NCI-H1092 treated with DMSO at 0.1 percent for 48 hours (cell line): ENCODE data around the gene UBE3D.
"Not testable (repeated sequence)": the region's sequence is repeated elsewhere in the genome, so short reads cannot be mapped to it uniquely, and the experiment has no call there.

Experiments
- DNase-seq: peaks from one replicate; lab custom pipeline; 2025; lab: John Stamatoyannopoulos, UW

UBE3D gene

GRCh38 chr6:82870582-82871172 lies 195.0 kb downstream of the UBE3D start:
- DNase-seq, result no peak

DNA sequence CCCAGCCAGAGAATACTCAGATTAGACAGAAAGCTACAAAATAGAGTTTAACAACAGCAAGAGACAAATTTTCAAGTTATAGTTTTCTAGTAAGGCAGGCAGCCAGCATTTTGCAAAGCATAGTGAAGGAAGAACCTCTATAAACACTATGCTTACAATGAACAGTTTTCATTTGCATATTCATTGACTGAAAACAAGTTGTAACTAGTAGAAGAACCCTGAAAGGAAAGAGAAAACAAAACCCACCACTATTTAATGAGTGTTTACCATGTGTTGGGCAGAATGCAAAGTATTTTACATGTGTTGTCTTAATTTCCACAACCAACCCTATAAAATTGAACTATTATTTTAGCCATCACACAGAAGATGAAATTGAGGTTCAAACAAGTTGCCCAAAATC lies 196.1 kb downstream of the UBE3D start:
- no peak for DNase-seq

DNA sequence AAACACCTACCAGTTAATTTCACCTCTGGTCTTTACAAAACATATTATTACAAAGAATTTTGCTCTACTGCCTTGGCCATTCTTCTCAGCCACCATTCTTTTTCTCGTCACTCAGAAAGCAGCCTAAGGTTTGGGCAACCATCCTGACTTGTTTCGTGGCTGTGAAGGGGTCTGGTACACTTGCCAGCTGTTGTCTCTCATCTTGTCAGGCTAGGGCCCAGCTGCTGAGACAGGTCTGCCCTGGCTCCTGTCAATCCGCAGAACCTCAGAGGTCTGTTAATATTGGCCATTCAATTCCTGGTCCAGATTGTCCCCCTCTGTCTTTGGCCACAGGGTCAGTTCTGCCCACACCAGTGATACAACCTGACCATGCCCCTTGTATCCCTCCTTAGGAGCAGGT lies 197.7 kb downstream of the UBE3D start:
- no peak for DNase-seq

DNA sequence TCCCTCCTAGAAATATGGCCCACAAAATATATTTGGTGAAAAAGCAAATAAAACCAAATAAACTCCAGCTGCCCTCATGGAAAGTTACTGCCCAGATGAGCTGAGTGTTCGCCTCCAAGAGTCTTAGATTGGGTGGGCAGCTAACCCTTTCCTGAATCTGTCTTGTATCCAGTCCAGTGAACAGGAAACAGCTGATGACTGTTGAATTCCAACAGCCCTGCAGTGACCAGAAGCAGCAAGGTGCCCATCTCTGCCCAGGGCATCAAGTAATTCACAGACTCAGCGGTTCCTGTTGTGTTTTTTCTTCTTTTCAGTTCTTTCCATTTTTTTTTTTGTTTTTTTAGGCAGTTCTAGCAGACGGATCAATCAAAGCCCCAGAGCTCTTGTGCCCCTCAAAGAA lies 199.2 kb downstream of the UBE3D start:
- no peak for DNase-seq

- DNase-seq, result no peak
These were observed 200.2 kb downstream of the UBE3D start for GRCh38 chr6:82865461-82865860.

DNA sequence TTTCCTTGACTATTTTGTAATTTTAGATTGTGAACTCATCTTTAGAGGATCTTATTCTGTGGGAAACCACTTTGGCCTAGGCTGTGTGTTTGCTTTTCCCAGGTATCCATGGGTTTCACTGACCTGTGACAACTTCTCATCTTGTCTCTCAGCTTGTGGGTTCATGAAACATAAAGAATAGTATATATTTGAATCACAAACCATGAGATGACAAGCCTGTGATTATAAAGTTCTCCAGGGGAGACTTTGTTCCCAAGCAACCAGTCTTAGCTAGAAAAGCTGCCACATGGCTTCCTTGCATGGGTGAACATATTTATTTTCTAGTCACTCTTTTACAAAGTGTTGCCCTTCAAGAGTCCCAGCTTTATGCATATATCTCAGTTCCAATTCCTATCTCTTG lies 201.9 kb downstream of the UBE3D start:
- no peak for DNase-seq

GRCh38 chr6:82862543-82862942 lies 203.1 kb downstream of the UBE3D start:
- no peak for DNase-seq

DNA sequence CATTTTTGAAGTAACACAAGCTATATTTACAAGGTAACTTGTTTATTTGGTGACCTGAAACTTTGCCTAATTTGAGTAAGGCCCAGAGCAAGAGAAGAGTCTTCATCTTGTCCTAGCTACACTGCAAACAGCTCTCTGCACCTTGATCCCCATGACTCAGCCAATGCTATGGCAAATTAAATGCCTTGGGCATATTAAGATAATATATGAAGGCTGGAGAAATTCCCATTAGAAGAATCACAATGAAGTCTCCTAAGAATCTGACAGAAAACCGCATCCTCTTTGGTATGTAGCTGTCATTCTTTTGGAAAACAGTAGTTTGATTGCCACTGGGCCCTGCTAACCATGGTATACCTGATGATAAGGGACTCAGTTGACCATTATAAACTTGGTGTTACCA lies 204.5 kb downstream of the UBE3D start:
- DNase-seq, result no peak

DNA sequence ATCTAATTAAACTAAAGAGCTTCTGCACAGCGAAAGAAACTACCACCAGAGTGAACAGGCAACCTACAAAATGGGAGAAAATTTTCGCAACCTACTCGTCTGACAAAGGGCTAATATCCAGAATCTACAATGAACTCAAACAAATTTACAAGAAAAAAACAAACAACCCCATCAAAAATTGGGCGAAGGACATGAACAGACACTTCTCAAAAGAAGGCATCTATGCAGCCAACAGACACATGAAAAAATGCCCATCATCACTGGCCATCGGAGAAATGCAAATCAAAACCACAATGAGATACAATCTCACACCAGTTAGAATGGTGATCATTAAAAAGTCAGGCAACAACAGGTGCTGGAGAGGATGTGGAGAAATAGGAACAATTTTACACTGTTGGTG lies 209.6 kb downstream of the UBE3D start:
- not testable (repeated sequence) for DNase-seq

DNA sequence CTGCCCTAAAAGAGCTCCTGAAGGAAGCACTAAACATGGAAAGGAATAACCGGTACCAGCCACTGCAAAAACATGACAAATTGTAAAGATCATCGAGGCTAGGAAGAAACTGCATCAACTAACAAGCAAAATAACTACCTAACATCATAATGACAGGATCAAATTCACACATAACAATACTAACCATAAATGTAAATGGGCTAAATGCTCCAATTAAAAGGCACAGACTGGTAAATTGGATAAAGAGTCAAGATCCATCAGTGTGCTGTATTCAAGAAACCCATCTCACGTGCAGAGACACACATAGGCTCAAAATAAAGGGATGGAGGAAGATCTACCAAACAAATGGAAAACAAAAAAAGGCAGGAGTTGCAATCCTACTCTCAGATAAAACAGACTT lies 212.7 kb downstream of the UBE3D start:
- DNase-seq, result not testable (repeated sequence)

GRCh38 chr6:82843291-82843885 lies 222.3 kb downstream of the UBE3D start:
- no peak for DNase-seq

DNA sequence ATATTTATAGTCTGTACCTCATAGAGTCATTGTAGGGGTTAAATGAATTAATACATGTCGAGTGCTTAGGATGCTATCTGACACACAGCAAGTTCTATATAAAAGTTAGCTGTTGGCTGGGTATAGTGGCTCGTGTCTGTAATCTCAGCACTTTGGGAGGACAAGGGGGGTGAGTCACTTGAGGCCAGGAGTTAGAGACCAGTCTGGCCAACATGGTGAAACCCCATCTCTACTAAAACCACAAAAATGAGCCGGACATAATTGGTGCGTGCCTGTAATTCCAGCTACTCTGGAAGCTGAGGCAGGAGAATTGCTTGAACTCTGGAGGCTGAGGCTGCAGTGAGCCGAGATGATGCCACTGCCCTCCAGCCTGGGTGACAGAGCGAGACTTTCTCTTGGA lies 222.9 kb downstream of the UBE3D start:
- DNase-seq, result no peak
